MCF 10A (cell line): ENCODE measurements around the gene EHBP1. TPM values are rescaled to one million over a fixed set of nuclear protein-coding genes. Genes with fewer than 3 reads are reported as not detected.

ENCODE experiments used
- BruUV-seq: library from RNA; stranded (reverse); fragments of 400-500 nt; replicated peaks from 2 replicates; lab custom pipeline; 2021; lab: Mats Ljungman, UMichigan
- CTCF ChIA-PET: fragments of 300-600 bp; sonication (Branson Sonifier 250); formaldehyde crosslinking; extraction: SDS; loops from one replicate; lab custom pipeline; 2021; ENCODE audit warnings: antibody characterized with exemption, inconsistent platforms; lab: Yijun Ruan, JAX
- POLR2A ChIA-PET: fragments of 300-600, 350-650 bp; sonication (Branson Sonifier 250); formaldehyde crosslinking; extraction: SDS; loops from one replicate; lab custom pipeline; 2020; ENCODE audit warnings: antibody characterized with exemption, inconsistent platforms; lab: Yijun Ruan, JAX
- DNase-seq: peaks from one replicate; pipeline ENCODE4 v3.0.0-alpha.2; 2018; ENCODE audit not compliant: unreplicated experiment
- H3K27ac Mint-ChIP-seq: one replicate; pipeline ENCODE4 v1.8.0; 2022; ENCODE audit warnings: mild to moderate bottlenecking, low read depth, mixed read lengths; ENCODE audit not compliant: unreplicated experiment
- H3K27me3 Mint-ChIP-seq: one replicate; pipeline ENCODE4 v1.8.0; 2022; ENCODE audit warnings: mixed read lengths; ENCODE audit not compliant: insufficient read depth, unreplicated experiment
- H3K36me3 Mint-ChIP-seq: one replicate; pipeline ENCODE4 v1.8.0; 2022; ENCODE audit warnings: mild to moderate bottlenecking, moderate library complexity, mixed read lengths; ENCODE audit not compliant: insufficient read depth, unreplicated experiment
- H3K4me1 Mint-ChIP-seq: one replicate; pipeline ENCODE4 v1.8.0; 2022; ENCODE audit warnings: mixed read lengths; ENCODE audit not compliant: insufficient read depth, unreplicated experiment
- H3K4me3 Mint-ChIP-seq: one replicate; pipeline ENCODE4 v1.8.0; 2022; ENCODE audit warnings: mild to moderate bottlenecking, moderate library complexity, mixed read lengths; ENCODE audit not compliant: unreplicated experiment
- H3K9me3 Mint-ChIP-seq: one replicate; pipeline ENCODE4 v1.8.0; 2022; ENCODE audit warnings: mixed read lengths; ENCODE audit not compliant: unreplicated experiment
- intact Hi-C: fragments of 100-400 bp; cut with micrococcal nuclease; formaldehyde crosslinking; loops from 2 replicates; pipeline ENCODE4 v1.14.1; 2022
- total RNA-seq: library from RNA; stranded (reverse); gene quantifications from 2 replicates; pipeline ENCODE4 v1.2.3, GENCODE V29; 2022
- TF ChIP-seq, protein P1 (sequence below): fragments of 200-600 bp; IDR thresholded peaks from one replicate; pipeline ENCODE4 v1.8.0; 2022; ENCODE audit warnings: antibody characterized with exemption, mild to moderate bottlenecking; ENCODE audit not compliant: unreplicated experiment

The EHBP1 gene
- total RNA-seq, 1 experiment from 2014 or later = 81.2 TPM

DNA sequence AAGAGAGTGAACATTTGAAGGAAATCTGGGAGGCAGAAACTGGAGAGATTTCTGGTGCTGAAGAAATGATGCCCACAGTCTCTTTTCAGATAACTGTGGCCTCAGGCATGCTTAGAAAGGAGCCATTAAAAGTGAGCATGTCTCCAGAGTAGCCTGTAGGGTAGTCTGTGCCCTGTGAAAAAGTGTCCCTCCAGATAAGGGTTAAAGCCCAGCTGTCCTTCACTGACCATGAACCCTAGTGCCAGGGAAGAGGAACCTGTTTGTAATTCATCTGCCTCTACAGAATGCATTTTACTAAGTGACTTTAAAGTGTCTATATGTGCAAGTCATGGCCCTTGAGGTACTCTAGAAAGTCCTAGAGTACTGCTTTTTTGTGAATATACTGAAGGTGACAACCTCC lies 30.5 kb upstream of the EHBP1 start:
- no TSS peak for BruUV-seq
- Mint-ChIP-seq H3K9me3 (no peaks in the 10 kb centered on the region), H3K4me1 (peaks cover 7% of the 10 kb centered on the region), H3K4me3 (no peak overlapping the region), H3K27ac (no peak overlapping the region), H3K27me3 (no peaks in the 10 kb centered on the region), H3K36me3 (no peaks in the 10 kb centered on the region)
- TF ChIP-seq, protein P1, sequence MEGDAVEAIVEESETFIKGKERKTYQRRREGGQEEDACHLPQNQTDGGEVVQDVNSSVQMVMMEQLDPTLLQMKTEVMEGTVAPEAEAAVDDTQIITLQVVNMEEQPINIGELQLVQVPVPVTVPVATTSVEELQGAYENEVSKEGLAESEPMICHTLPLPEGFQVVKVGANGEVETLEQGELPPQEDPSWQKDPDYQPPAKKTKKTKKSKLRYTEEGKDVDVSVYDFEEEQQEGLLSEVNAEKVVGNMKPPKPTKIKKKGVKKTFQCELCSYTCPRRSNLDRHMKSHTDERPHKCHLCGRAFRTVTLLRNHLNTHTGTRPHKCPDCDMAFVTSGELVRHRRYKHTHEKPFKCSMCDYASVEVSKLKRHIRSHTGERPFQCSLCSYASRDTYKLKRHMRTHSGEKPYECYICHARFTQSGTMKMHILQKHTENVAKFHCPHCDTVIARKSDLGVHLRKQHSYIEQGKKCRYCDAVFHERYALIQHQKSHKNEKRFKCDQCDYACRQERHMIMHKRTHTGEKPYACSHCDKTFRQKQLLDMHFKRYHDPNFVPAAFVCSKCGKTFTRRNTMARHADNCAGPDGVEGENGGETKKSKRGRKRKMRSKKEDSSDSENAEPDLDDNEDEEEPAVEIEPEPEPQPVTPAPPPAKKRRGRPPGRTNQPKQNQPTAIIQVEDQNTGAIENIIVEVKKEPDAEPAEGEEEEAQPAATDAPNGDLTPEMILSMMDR = no peak
- POLR2A ChIA-PET = interaction anchor here (0.6 kb wide), 1 partner anchor 12 kb away, joined by 5 read pairs; no protein-coding TSS in a partner anchor
- CTCF ChIA-PET = interaction anchor here (0.9 kb wide), 1 partner anchor 219 kb away, joined by 3 read pairs; no protein-coding TSS in a partner anchor
- no peak for DNase-seq
- intact Hi-C loops = no loop called here

DNA sequence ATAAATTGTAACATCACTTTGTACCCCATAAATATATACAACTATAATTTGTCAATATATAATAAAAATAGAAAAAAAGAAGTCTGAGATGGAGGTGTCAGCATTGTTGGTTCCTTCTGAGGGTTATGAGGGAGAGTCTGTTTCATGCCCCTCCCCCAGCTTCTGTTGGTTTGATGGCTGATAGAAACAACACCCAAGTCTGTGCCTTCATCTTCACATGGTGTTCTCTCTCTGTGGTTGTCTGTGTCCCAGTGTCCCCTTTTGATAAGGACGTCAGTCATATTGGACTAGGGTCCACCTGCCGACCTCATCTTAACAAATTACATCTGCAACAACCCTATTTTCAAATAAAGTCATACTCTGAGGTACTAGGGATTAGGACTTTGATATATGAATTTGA lies 20.3 kb upstream of the EHBP1 start:
- BruUV-seq = no TSS peak
- Mint-ChIP-seq H3K36me3 (no peaks in the 10 kb centered on the region), H3K27me3 (no peaks in the 10 kb centered on the region), H3K9me3 (no peaks in the 10 kb centered on the region), H3K27ac (no peak overlapping the region), H3K4me1 (peaks cover 5% of the 10 kb centered on the region), H3K4me3 (no peak overlapping the region)
- DNase-seq = no peak
- POLR2A ChIA-PET = interaction anchor here (0.7 to 1.8 kb wide), 4 partner anchors 12 to 198 kb away, joined by 3 to 7 read pairs (median 4); partner anchors contain the start of gene EHBP1
- CTCF ChIA-PET = interaction anchor here (0.6 to 1.1 kb wide), 2 partner anchors 13 to 15 kb away, joined by 3 read pairs; no protein-coding TSS in a partner anchor
- TF ChIP-seq, protein P1 = no peak
- intact Hi-C loops = no loop called here

GRCh38 chr2:62686012-62686685 lies 19.4 kb upstream of the EHBP1 start:
- TF ChIP-seq, protein P1 = no peak
- Mint-ChIP-seq H3K27me3 (no peaks in the 10 kb centered on the region), H3K27ac (no peak overlapping the region), H3K9me3 (no peaks in the 10 kb centered on the region), H3K4me3 (no peak overlapping the region), H3K36me3 (no peaks in the 10 kb centered on the region), H3K4me1 (peaks cover 5% of the 10 kb centered on the region)
- POLR2A ChIA-PET = interaction anchor here (1.5 to 2.1 kb wide), 2 partner anchors 12 to 199 kb away, joined by 5 to 9 read pairs; no protein-coding TSS in a partner anchor
- intact Hi-C loops = no loop called here
- DNase-seq = no peak
- CTCF ChIA-PET = interaction anchor here (0.6 to 1.2 kb wide), 2 partner anchors 14 to 72 kb away, joined by 3 read pairs; no protein-coding TSS in a partner anchor
- BruUV-seq = no TSS peak

- no peaks in the 10 kb centered on the region for H3K36me3 Mint-ChIP-seq
- ChIA-PET POLR2A (interaction anchor here (1.0 to 2.1 kb wide), 4 partner anchors 10 to 182 kb away, joined by 4 to 9 read pairs (median 6); partner anchors contain the start of gene TMEM17), CTCF (no interaction called here)
- no peak overlapping the region for H3K4me3 Mint-ChIP-seq
- BruUV-seq = no TSS peak
- peaks cover 5% of the 10 kb centered on the region for H3K4me1 Mint-ChIP-seq
- no peak overlapping the region for H3K27ac Mint-ChIP-seq
- H3K27me3 Mint-ChIP-seq = no peaks in the 10 kb centered on the region
- TF ChIP-seq, protein P1 = no peak
- no peaks in the 10 kb centered on the region for H3K9me3 Mint-ChIP-seq
- DNase-seq = no peak
- intact Hi-C loops = no loop called here
Observed at GRCh38 chr2:62687636-62688035, 17.9 kb upstream of the EHBP1 start.
